Mucosa of descending colon (tissue), 3 donors: ENCODE results near the gene LPA. TPM values are rescaled to one million over a fixed set of nuclear protein-coding genes. Genes with fewer than 3 reads are reported as not detected.
"Not testable (repeated sequence)": the region's sequence is repeated elsewhere in the genome, so short reads cannot be mapped to it uniquely, and the experiment has no call there.

Experiments
- ATAC-seq: fragments of 200-7000 bp; cut with Tn5 transposase; one replicate; pipeline ENCODE4 v1.9.1; 2020; ENCODE audit warnings: mild to moderate bottlenecking, moderate library complexity
- DNase-seq, 3 donors: peaks; one replicate each; pipeline ENCODE4 v3.0.0-alpha.2; 2020
- H3K36me3 ChIP-seq: fragments of 200-600 bp; one replicate; pipeline ENCODE4 v1.8.0; 2021; ENCODE audit warnings: low read depth, mild to moderate bottlenecking
- H3K4me1 ChIP-seq: fragments of 200-600 bp; one replicate; pipeline ENCODE4 v1.8.0; 2021; ENCODE audit warnings: low read depth, mild to moderate bottlenecking
- H3K4me3 ChIP-seq: fragments of 200-600 bp; one replicate; pipeline ENCODE4 v1.8.0; 2021; ENCODE audit warnings: mild to moderate bottlenecking
- H3K9me3 ChIP-seq: fragments of 200-600 bp; one replicate; pipeline ENCODE4 v1.8.0; 2021; ENCODE audit warnings: mild to moderate bottlenecking
- CTCF ChIP-seq: fragments of 200-600 bp; IDR thresholded peaks from one replicate; pipeline ENCODE4 v1.8.0; 2022; ENCODE audit warnings: antibody characterized with exemption, mild to moderate bottlenecking
- intact Hi-C, 2 donors: fragments of 100-400 bp; cut with DNase I in 1 of 2; cut with micrococcal nuclease in 1 of 2; formaldehyde crosslinking; loops; one replicate each; pipeline versions ENCODE4 v1.11.0 to v1.11.1; 2022; cut with DNase I, micrococcal nuclease
- total RNA-seq, 3 donors: library from RNA; stranded (reverse); fragmentation: NEBNext Ultra II Directional in 2 of 3; extraction: Animal tissue kit (Norgen Biotek cat#: 25700) in 2 of 3; gene quantifications; one replicate each; pipeline versions ENCODE4 v1.2.1 to v1.2.4, GENCODE V29; 2021 to 2023
- donor health status: DM: no; HTN: no; CAD: no; lungs with moderate emphysema.
- donor health status: DM: no; HTN: no; CAD: no.
- donor health status: DM: no; HTN: yes; CAD: no.

Gene LPA
- total RNA-seq, 3 donors from 2014 or later, result 0.03 to 0.22 TPM; not detected in 1

GRCh38 chr6:160678744-160679401, 14.8 kb upstream of the LPA start:
- no peaks in the 10 kb centered on the region for H3K9me3 ChIP-seq
- DNase-seq (no peak), ATAC-seq (no peak)
- no peaks in the 10 kb centered on the region for H3K36me3 ChIP-seq
- H3K4me3 ChIP-seq, result no peak overlapping the region
- no peaks in the 10 kb centered on the region for H3K4me1 ChIP-seq
- intact Hi-C loops, result no loop called here
- TF ChIP-seq CTCF, result no peak

GRCh38 chr6:160678230-160678629, 14.2 kb upstream of the LPA start:
- no peaks in the 10 kb centered on the region for H3K9me3 ChIP-seq
- H3K4me3 ChIP-seq, result no peak overlapping the region
- no peak for TF ChIP-seq CTCF
- no peak for ATAC-seq
- H3K36me3 ChIP-seq, result no peaks in the 10 kb centered on the region
- DNase-seq, result no peak
- intact Hi-C loops, result no loop called here
- no peaks in the 10 kb centered on the region for H3K4me1 ChIP-seq

GRCh38 chr6:160676418-160676817, 12.3 kb upstream of the LPA start:
- H3K4me3 ChIP-seq, intact Hi-C loops, ATAC-seq: not testable (repeated sequence)

GRCh38 chr6:160668589-160668988, 4.5 kb upstream of the LPA start:
- intact Hi-C loops, result no loop called here
- ATAC-seq, result no peak

More at GRCh38 chr6:160676418-160676817, 12.3 kb upstream of the LPA start:
- H3K36me3 ChIP-seq, H3K9me3 ChIP-seq, H3K4me1 ChIP-seq, DNase-seq: not testable (repeated sequence)

GRCh38 chr6:160667639-160668481, 3.8 kb upstream of the LPA start:
- DNase-seq, result peak in 1 of 3 donors; percentile 8
- Histone ChIP-seq H3K4me3 (no peak overlapping the region), H3K9me3 (no peaks in the 10 kb centered on the region), H3K36me3 (no peaks in the 10 kb centered on the region), H3K4me1 (no peaks in the 10 kb centered on the region)
- intact Hi-C loops, result no loop called here
- no peak for TF ChIP-seq CTCF
- ATAC-seq, result peak; percentile 40

More at GRCh38 chr6:160668589-160668988, 4.5 kb upstream of the LPA start:
- Histone ChIP-seq H3K4me1 (no peaks in the 10 kb centered on the region), H3K36me3 (no peaks in the 10 kb centered on the region), H3K4me3 (no peak overlapping the region), H3K9me3 (no peaks in the 10 kb centered on the region)
- no peak for DNase-seq
- no peak for TF ChIP-seq CTCF

GRCh38 chr6:160662842-160663241, 1.2 kb downstream of the LPA start:
- no peaks in the 10 kb centered on the region for H3K9me3 ChIP-seq
- H3K36me3 ChIP-seq, result no peaks in the 10 kb centered on the region
- ATAC-seq (no peak), DNase-seq (no peak)
- intact Hi-C loops, result no loop called here
- H3K4me3 ChIP-seq, result no peak overlapping the region
- TF ChIP-seq CTCF, result no peak
- no peaks in the 10 kb centered on the region for H3K4me1 ChIP-seq
